Keratinocyte (primary cell): ENCODE data around the gene KIF13A. TPM values are rescaled to one million over a fixed set of nuclear protein-coding genes. Genes with fewer than 3 reads are reported as not detected.

Source experiments
- DNase-seq: peaks from one replicate; pipeline ENCODE4 v3.0.0-alpha.2; 2011; ENCODE audit warnings: low read depth, missing footprints, low spot score
- FAIRE-seq: peaks from 2 replicates; lab custom pipeline; 2011; peaks lifted over from hg19 to GRCh38; lab: Jason Lieb, UNC
- H2AFZ ChIP-seq: 2 replicates; pipeline ENCODE4 v1.6.0; 2012; ENCODE audit warnings: low read length, control low read depth, inconsistent platforms; ENCODE audit not compliant: control insufficient read depth
- H3K27ac ChIP-seq: 2 replicates; pipeline ENCODE4 v1.5.1; 2011; ENCODE audit warnings: low read length; ENCODE audit not compliant: control insufficient read depth, insufficient read depth
- H3K27me3 ChIP-seq: 3 replicates; pipeline ENCODE4 v1.6.0; 2011; ENCODE audit warnings: low read length; ENCODE audit not compliant: control insufficient read depth, insufficient read depth; ENCODE audit errors: extremely low read depth
- H3K36me3 ChIP-seq, 2 experiments: 2 replicates in 1 of 2; 3 replicates in 1 of 2; pipeline ENCODE4 v1.5.1; 2011; ENCODE audit warnings: low read length in 2 of 2, mild to moderate bottlenecking in 1 of 2; ENCODE audit not compliant: control insufficient read depth in 2 of 2, insufficient read depth in 2 of 2; ENCODE audit errors: extremely low read depth in 1 of 2
- H3K4me1 ChIP-seq: 3 replicates; pipeline ENCODE4 v1.5.1; 2011; ENCODE audit warnings: low read length; ENCODE audit not compliant: control insufficient read depth, insufficient read depth; ENCODE audit errors: extremely low read depth
- H3K4me2 ChIP-seq: 3 replicates; pipeline ENCODE4 v1.6.0; 2011; ENCODE audit warnings: low read depth, low read length; ENCODE audit not compliant: control insufficient read depth, insufficient read depth; ENCODE audit errors: extremely low read depth
- H3K4me3 ChIP-seq, 3 experiments: fragments of 200-600 bp in 1 of 3; sonication (generic) in 1 of 3; 2 replicates in 2 of 3; 3 replicates in 1 of 3; pipeline ENCODE4 v1.5.1; 2011 to 2016; ENCODE audit warnings: low read length in 3 of 3, mild to moderate bottlenecking in 3 of 3, control low read depth in 2 of 3, inconsistent platforms in 1 of 3, low read depth in 1 of 3, mixed read lengths in 1 of 3, mixed run types in 1 of 3, moderate library complexity in 1 of 3; ENCODE audit not compliant: control insufficient read depth in 2 of 3, insufficient read depth in 2 of 3; ENCODE audit errors: extremely low read depth in 1 of 3
- H3K79me2 ChIP-seq: 2 replicates; pipeline ENCODE4 v1.6.0; 2012; ENCODE audit warnings: low read length; ENCODE audit not compliant: control insufficient read depth, insufficient read depth
- H3K9ac ChIP-seq: 3 replicates; pipeline ENCODE4 v1.6.0; 2011; ENCODE audit warnings: low read length; ENCODE audit not compliant: control insufficient read depth, insufficient read depth; ENCODE audit errors: extremely low read depth
- H3K9me1 ChIP-seq: 3 replicates; pipeline ENCODE4 v1.6.0; 2011; ENCODE audit warnings: low read length; ENCODE audit not compliant: control insufficient read depth, insufficient read depth; ENCODE audit errors: extremely low read depth
- H3K9me3 ChIP-seq: 2 replicates; pipeline ENCODE4 v1.5.1; 2012; ENCODE audit warnings: low read depth, low read length; ENCODE audit not compliant: control insufficient read depth
- H4K20me1 ChIP-seq: 3 replicates; pipeline ENCODE4 v1.6.0; 2011; ENCODE audit warnings: low read length; ENCODE audit not compliant: control insufficient read depth, insufficient read depth; ENCODE audit errors: extremely low read depth
- EZH2 ChIP-seq: IDR thresholded peaks from one replicate; pipeline ENCODE4 v1.6.1; 2012; ENCODE audit warnings: inconsistent platforms, mild to moderate bottlenecking, low read length, moderate library complexity
- dilution Hi-C: fragments of 300-500 bp; cut with MboI; formaldehyde crosslinking; loops from one replicate; pipeline ENCODE4 v1.7.0; 2020; ENCODE audit warnings: low sequenced_read_pairs; ENCODE audit not compliant: extremely low pct_ligation_motif_present
- polyA plus RNA-seq, 5 experiments: library from polyadenylated mRNA; depleted of rRNA in 3 of 5; stranded (reverse) in 3 of 5; stranded (forward) in 1 of 5; unstranded in 1 of 5; fragments of >200 nt; gene quantifications; 1 replicate in 1 of 5; 2 replicates in 3 of 5; 3 replicates in 1 of 5; pipeline versions ENCODE4 v1.2.1 to v1.2.3, GENCODE V29; 2011 to 2012; ENCODE audit warnings: missing spikeins in 2 of 5, low read depth in 1 of 5, low replicate concordance in 1 of 5
- small RNA-seq, 3 experiments: library from RNA; depleted of rRNA; stranded (forward); fragments of <200 nt; gene quantifications; one replicate each; pipeline ENCODE3, GENCODE V24; 2012; ENCODE audit warnings: low read depth in 3 of 3, low replicate concordance in 1 of 3; ENCODE audit not compliant: insufficient read length in 3 of 3
- TF ChIP-seq, protein P1 (sequence below), 3 experiments: IDR thresholded peaks in 1 of 3; conservative IDR thresholded peaks in 1 of 3; optimal IDR thresholded peaks in 1 of 3; 2 replicates in 2 of 3; 3 replicates in 1 of 3; pipeline versions ENCODE3 to v1.5.1; 2011; ENCODE audit warnings: low read length in 3 of 3, mild to moderate bottlenecking in 3 of 3, moderate library complexity in 2 of 3, control low read depth in 1 of 3, inconsistent platforms in 1 of 3; ENCODE audit not compliant: insufficient read depth in 2 of 3; ENCODE audit errors: extremely low read depth in 1 of 3

Gene KIF13A
- polyA plus RNA-seq, 1 donor (not counting 4 experiments of a cell fraction or from before 2014, with no cell fraction given) = 96.2 TPM

DNA sequence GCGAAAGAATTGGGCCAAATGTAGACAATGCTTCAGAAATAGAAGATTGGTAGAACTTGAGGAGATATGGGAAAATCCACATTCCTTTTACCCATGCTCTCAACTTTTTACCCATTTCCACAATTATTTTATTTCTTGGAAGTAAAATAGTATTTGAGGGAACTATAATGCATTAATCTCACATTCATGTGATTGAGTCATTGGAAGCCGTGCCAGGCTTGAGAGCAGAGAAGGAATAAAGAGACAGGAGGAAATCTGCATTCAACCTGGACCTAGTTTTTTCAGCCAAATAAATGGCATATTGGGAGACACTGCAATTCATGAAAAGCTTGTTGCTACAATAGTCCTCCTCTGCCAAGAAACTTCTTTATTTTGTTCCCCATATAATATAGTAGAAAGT lies 278.0 kb downstream of the KIF13A start:
- Histone ChIP-seq H3K9ac (no peak overlapping the region), H3K79me2 (peaks cover 21% of the 10 kb centered on the region), H3K9me3 (no peaks in the 10 kb centered on the region), H3K4me2 (no peak overlapping the region), H3K36me3 (no peaks in the 10 kb centered on the region), H3K9me1 (no peaks in the 10 kb centered on the region), H2AFZ (no peak overlapping the region), H3K27ac (no peak overlapping the region), H3K27me3 (no peaks in the 10 kb centered on the region), H3K4me1 (peaks cover 14% of the 10 kb centered on the region), H4K20me1 (no peaks in the 10 kb centered on the region), H3K4me3 (no peak overlapping the region)
- FAIRE-seq (no peak), DNase-seq (no peak)
- dilution Hi-C loops = no loop called here
- TF ChIP-seq, protein P1, sequence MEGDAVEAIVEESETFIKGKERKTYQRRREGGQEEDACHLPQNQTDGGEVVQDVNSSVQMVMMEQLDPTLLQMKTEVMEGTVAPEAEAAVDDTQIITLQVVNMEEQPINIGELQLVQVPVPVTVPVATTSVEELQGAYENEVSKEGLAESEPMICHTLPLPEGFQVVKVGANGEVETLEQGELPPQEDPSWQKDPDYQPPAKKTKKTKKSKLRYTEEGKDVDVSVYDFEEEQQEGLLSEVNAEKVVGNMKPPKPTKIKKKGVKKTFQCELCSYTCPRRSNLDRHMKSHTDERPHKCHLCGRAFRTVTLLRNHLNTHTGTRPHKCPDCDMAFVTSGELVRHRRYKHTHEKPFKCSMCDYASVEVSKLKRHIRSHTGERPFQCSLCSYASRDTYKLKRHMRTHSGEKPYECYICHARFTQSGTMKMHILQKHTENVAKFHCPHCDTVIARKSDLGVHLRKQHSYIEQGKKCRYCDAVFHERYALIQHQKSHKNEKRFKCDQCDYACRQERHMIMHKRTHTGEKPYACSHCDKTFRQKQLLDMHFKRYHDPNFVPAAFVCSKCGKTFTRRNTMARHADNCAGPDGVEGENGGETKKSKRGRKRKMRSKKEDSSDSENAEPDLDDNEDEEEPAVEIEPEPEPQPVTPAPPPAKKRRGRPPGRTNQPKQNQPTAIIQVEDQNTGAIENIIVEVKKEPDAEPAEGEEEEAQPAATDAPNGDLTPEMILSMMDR (optimal IDR thresholded peaks at IDR 0.05 in 1 of 3, IDR thresholded peaks at IDR 0.05 in 1 of 3, conservative IDR thresholded peaks at IDR 0.05 in 1 of 3; ENCODE audit: extremely low read depth in 1 of 3, insufficient read depth in 2 of 3, low read length in 3 of 3) = no peak
- no peak for TF ChIP-seq EZH2

Small RNA genes within 50 kb of the gene (small RNA-seq; reads per million reads assigned to genes)
- gene RF00019 = 0 reads per million in 3 experiments
- 0.07 to 2.7 (median 2.3) reads per million in 3 experiments for gene RNA5SP204

Other genes starting within 250 kb of the KIF13A start
- 1.2 to 1.5 TPM (median 1.2 TPM) in 3 replicates for gene NHLRC1, start 135.0 kb upstream of the KIF13A start, polyA plus RNA-seq
- gene TPMT, start 167.4 kb upstream of the KIF13A start, polyA plus RNA-seq = 25.1 to 38.6 TPM (median 28.3 TPM) in 3 replicates
- gene KDM1B, start 167.8 kb upstream of the KIF13A start, polyA plus RNA-seq = 29.5 to 32.7 TPM (median 30.6 TPM) in 3 replicates